CD4-positive, alpha-beta memory T cell (primary cell): Measurements from ENCODE around the gene GPRC5B. TPM values are rescaled to one million over a fixed set of nuclear protein-coding genes. Genes with fewer than 3 reads are reported as not detected.

ENCODE experiments used
- CTCF ChIA-PET: fragments of 350-600 bp; sonication (Branson Sonifier 250); formaldehyde crosslinking; loops from one replicate; lab custom pipeline; 2021; ENCODE audit warnings: inconsistent platforms; ENCODE audit not compliant: partially characterized antibody; lab: Charles Lee
- POLR2A ChIA-PET: fragments of 350-600 bp; sonication (Branson Sonifier 250); formaldehyde crosslinking; loops from one replicate; lab custom pipeline; 2021; ENCODE audit not compliant: partially characterized antibody; lab: Charles Lee
- DNase-seq, 5 donors: peaks; one replicate each; pipeline versions ENCODE4 v3.0.0 to v3.0.0-alpha.2; 2020 to 2022; ENCODE audit warnings: mixed read lengths in 1 of 5
- H3K27ac ChIP-seq: one replicate; pipeline ENCODE4 v1.7.0; 2013; ENCODE audit warnings: low read depth, low read length
- H3K27me3 ChIP-seq: 2 replicates; pipeline ENCODE4 v1.7.0; 2013; ENCODE audit warnings: mild to moderate bottlenecking, low read length, moderate library complexity; ENCODE audit not compliant: insufficient read depth
- H3K36me3 ChIP-seq: 2 replicates; pipeline ENCODE4 v1.7.0; 2013; ENCODE audit warnings: mild to moderate bottlenecking, low read length, moderate library complexity; ENCODE audit not compliant: insufficient read depth
- H3K4me1 ChIP-seq: 2 replicates; pipeline ENCODE4 v1.7.0; 2013; ENCODE audit warnings: mild to moderate bottlenecking, low read length, moderate library complexity; ENCODE audit not compliant: insufficient read depth
- H3K4me3 ChIP-seq, 2 donors: one replicate each; pipeline ENCODE4 v1.7.0; 2013; ENCODE audit warnings: low read length in 2 of 2, mild to moderate bottlenecking in 1 of 2
- H3K9me3 ChIP-seq, 2 donors: one replicate each; pipeline ENCODE4 v1.7.0; 2013; ENCODE audit warnings: low read length in 2 of 2, control low read depth in 1 of 2; ENCODE audit not compliant: control insufficient read depth in 1 of 2
- H3K27ac Mint-ChIP-seq, 7 donors: one replicate each; pipeline ENCODE4 v1.8.0; 2020 to 2021; ENCODE audit warnings: mixed read lengths in 7 of 7, mild to moderate bottlenecking in 6 of 7, inconsistent platforms in 3 of 7, moderate library complexity in 3 of 7
- H3K27me3 Mint-ChIP-seq, 2 donors: one replicate each; pipeline ENCODE4 v1.8.0; 2020 to 2021; ENCODE audit warnings: mixed read lengths in 2 of 2
- H3K36me3 Mint-ChIP-seq, 2 donors: one replicate each; pipeline ENCODE4 v1.8.0; 2020 to 2021; ENCODE audit warnings: mixed read lengths in 2 of 2, inconsistent platforms in 1 of 2, mild to moderate bottlenecking in 1 of 2
- H3K4me1 Mint-ChIP-seq, 4 donors: one replicate each; pipeline ENCODE4 v1.8.0; 2020 to 2021; ENCODE audit warnings: mixed read lengths in 4 of 4, mild to moderate bottlenecking in 1 of 4
- H3K4me3 Mint-ChIP-seq, 8 donors: one replicate each; pipeline ENCODE4 v1.8.0; 2020 to 2021; ENCODE audit warnings: mixed read lengths in 8 of 8, mild to moderate bottlenecking in 7 of 8, moderate library complexity in 6 of 8, inconsistent platforms in 3 of 8
- H3K9me3 Mint-ChIP-seq, 8 donors: one replicate each; pipeline ENCODE4 v1.8.0; 2020 to 2021; ENCODE audit warnings: mixed read lengths in 8 of 8, mild to moderate bottlenecking in 5 of 8, inconsistent platforms in 3 of 8, moderate library complexity in 1 of 8
- intact Hi-C: fragments of 100-400 bp; cut with micrococcal nuclease; formaldehyde crosslinking; loops from one replicate; pipeline ENCODE4 v1.15.1; 2023
- polyA plus RNA-seq, 2 donors: library from polyadenylated mRNA; unstranded; fragments of 300-500 nt; fragmentation: Illumina TruSeq; gene quantifications; one replicate each; pipeline ENCODE4 v1.2.3, GENCODE V29; 2021
- total RNA-seq, 2 experiments: library from RNA; stranded (reverse); gene quantifications; one replicate each; pipeline ENCODE4 v1.2.3, GENCODE V29; 2021

GPRC5B gene
- total and polyA plus RNA-seq, 4 experiments from 2014 or later: 1.7 to 2.4 TPM; not detected in 2

DNA sequence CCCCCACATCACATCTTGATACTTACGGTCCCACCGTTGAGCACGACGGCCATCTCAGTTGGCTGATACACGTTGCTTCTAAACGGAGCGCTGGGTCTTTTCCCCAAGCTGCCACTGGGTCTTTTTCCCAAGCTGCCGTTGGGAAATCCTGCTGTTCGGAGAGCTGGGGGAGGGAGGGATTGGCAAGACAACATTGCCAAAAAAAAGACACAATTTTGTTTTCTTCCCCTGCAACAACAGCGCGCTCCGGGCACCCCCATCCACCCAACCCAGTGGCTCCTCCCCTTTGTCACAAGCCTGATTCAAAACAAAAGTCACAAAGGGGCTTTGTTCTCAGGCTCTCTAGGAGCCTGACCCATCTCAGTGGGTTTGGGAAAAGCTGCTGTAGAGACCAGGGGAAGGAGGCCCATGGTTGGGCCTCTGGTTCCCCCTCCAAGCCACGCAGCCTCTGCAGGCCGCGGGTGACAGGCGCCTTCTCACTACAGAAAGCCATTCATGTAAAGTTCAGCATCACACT is 22.8 kb downstream of the GPRC5B start:
- H3K9me3 Mint-ChIP-seq: no peaks in the 10 kb centered on the region
- H3K4me3 Mint-ChIP-seq: no peak overlapping the region
- CTCF ChIA-PET: no interaction called here
- Histone ChIP-seq H3K27ac (no peak overlapping the region), H3K9me3 (no peaks in the 10 kb centered on the region), H3K4me1 (no peaks in the 10 kb centered on the region), H3K36me3 (no peaks in the 10 kb centered on the region), H3K27me3 (no peaks in the 10 kb centered on the region), H3K4me3 (no peak overlapping the region)
- H3K36me3 Mint-ChIP-seq: no peaks in the 10 kb centered on the region
- H3K4me1 Mint-ChIP-seq: no peaks in the 10 kb centered on the region
- H3K27me3 Mint-ChIP-seq: no peaks in the 10 kb centered on the region
- intact Hi-C loops: no loop called here
- POLR2A ChIA-PET: no interaction called here
- H3K27ac Mint-ChIP-seq: no peak overlapping the region
- no peak for DNase-seq

- no peaks in the 10 kb centered on the region for H3K36me3 ChIP-seq
- intact Hi-C loops: no loop called here
- no peaks in the 10 kb centered on the region for H3K4me1 ChIP-seq
- no peaks in the 10 kb centered on the region for H3K9me3 ChIP-seq
- no peak overlapping the region for H3K4me3 ChIP-seq
- Mint-ChIP-seq H3K4me1 (no peaks in the 10 kb centered on the region), H3K27me3 (no peaks in the 10 kb centered on the region), H3K4me3 (no peak overlapping the region), H3K36me3 (no peaks in the 10 kb centered on the region), H3K9me3 (no peaks in the 10 kb centered on the region), H3K27ac (no peak overlapping the region)
- H3K27ac ChIP-seq: no peak overlapping the region
- CTCF ChIA-PET: no interaction called here
- POLR2A ChIA-PET: no interaction called here
- DNase-seq: no peak
- no peaks in the 10 kb centered on the region for H3K27me3 ChIP-seq
These were observed 23.5 kb downstream of the GPRC5B start for GRCh38 chr16:19861133-19861532.

GRCh38 chr16:19860166-19861041 is 24.2 kb downstream of the GPRC5B start:
- no peaks in the 10 kb centered on the region for H3K27me3 ChIP-seq
- ChIA-PET POLR2A (no interaction called here), CTCF (no interaction called here)
- H3K4me1 Mint-ChIP-seq: no peaks in the 10 kb centered on the region
- DNase-seq: no peak
- H3K4me3 Mint-ChIP-seq: no peak overlapping the region
- no peaks in the 10 kb centered on the region for H3K9me3 ChIP-seq
- H3K9me3 Mint-ChIP-seq: no peaks in the 10 kb centered on the region
- H3K4me3 ChIP-seq: no peak overlapping the region
- H3K36me3 ChIP-seq: no peaks in the 10 kb centered on the region
- intact Hi-C loops: no loop called here
- no peaks in the 10 kb centered on the region for H3K4me1 ChIP-seq
- peak overlapping the region in 2 of 7 donors; percentile 27 to 58 for H3K27ac Mint-ChIP-seq
- H3K27me3 Mint-ChIP-seq: peaks cover 0 to 2% of the 10 kb centered on the region in 2 donors
- H3K27ac ChIP-seq: no peak overlapping the region
- H3K36me3 Mint-ChIP-seq: no peaks in the 10 kb centered on the region

DNA sequence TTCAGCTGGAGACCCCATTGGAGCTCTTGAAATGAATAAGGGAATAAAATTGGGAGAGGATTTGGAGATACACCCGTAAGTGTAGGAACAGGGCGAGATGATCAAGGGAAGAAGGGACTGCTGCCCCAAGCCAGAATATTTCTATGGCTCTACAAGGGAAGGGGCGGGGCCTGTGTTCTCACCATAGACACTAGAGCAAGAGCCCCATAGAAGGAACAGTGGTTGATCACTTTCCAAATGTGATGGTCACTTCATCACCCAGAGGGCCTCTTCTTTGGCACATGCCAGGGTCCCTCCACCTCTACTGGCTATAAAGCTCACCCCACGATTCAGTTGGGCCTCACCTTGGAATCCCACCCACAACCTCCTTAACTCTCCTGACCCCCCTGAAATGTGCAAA is 25.0 kb downstream of the GPRC5B start:
- Mint-ChIP-seq H3K4me3 (no peak overlapping the region), H3K27ac (no peak overlapping the region), H3K9me3 (no peaks in the 10 kb centered on the region), H3K27me3 (peaks cover 0 to 3% of the 10 kb centered on the region in 2 donors), H3K4me1 (no peaks in the 10 kb centered on the region), H3K36me3 (no peaks in the 10 kb centered on the region)
- Histone ChIP-seq H3K36me3 (no peaks in the 10 kb centered on the region), H3K27ac (no peak overlapping the region), H3K27me3 (no peaks in the 10 kb centered on the region), H3K9me3 (no peaks in the 10 kb centered on the region), H3K4me1 (no peaks in the 10 kb centered on the region), H3K4me3 (no peak overlapping the region)
- POLR2A ChIA-PET: no interaction called here
- DNase-seq: no peak
- CTCF ChIA-PET: interaction anchor here (0.7 kb wide), 1 partner anchor 48 kb away, joined by 3 read pairs; no protein-coding TSS in a partner anchor
- intact Hi-C loops: no loop called here

DNA sequence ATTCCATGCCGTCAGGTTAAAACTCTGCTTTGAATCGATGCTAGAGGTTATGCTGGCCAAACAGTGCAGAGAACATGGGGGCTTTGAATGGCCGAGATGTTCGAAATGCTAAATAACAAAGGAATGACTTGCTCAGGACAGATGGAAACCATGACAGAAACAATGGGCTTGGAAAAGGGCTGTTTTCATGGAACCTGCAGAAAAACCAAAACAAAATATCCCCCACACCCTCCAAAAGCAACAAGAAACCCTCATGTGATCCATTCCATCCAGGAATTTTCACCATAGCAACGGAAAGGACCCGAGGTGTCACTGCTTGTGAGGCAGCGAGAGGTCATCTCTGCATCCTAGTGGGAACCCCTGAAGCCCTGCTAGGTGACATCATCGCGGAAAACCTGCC is 25.5 kb downstream of the GPRC5B start:
- Mint-ChIP-seq H3K4me1 (no peaks in the 10 kb centered on the region), H3K9me3 (no peaks in the 10 kb centered on the region), H3K4me3 (no peak overlapping the region), H3K36me3 (no peaks in the 10 kb centered on the region), H3K27me3 (peaks cover 0 to 5% of the 10 kb centered on the region in 2 donors), H3K27ac (no peak overlapping the region)
- intact Hi-C loops: no loop called here
- ChIA-PET POLR2A (no interaction called here), CTCF (interaction anchor here (0.7 kb wide), 1 partner anchor 49 kb away, joined by 3 read pairs; no protein-coding TSS in a partner anchor)
- H3K4me1 ChIP-seq: no peaks in the 10 kb centered on the region
- no peak overlapping the region for H3K4me3 ChIP-seq
- no peak overlapping the region for H3K27ac ChIP-seq
- H3K27me3 ChIP-seq: no peaks in the 10 kb centered on the region
- H3K9me3 ChIP-seq: no peaks in the 10 kb centered on the region
- no peaks in the 10 kb centered on the region for H3K36me3 ChIP-seq
- DNase-seq: no peak

GRCh38 chr16:19858340-19859018 is 26.2 kb downstream of the GPRC5B start:
- no peak for DNase-seq
- H3K27ac ChIP-seq: no peak overlapping the region
- Mint-ChIP-seq H3K9me3 (no peaks in the 10 kb centered on the region), H3K4me3 (no peak overlapping the region), H3K36me3 (no peaks in the 10 kb centered on the region), H3K27me3 (peaks cover 2 to 5% of the 10 kb centered on the region in 2 donors), H3K4me1 (no peaks in the 10 kb centered on the region), H3K27ac (no peak overlapping the region)
- intact Hi-C loops: no loop called here
- H3K9me3 ChIP-seq: no peaks in the 10 kb centered on the region
- H3K27me3 ChIP-seq: no peaks in the 10 kb centered on the region
- ChIA-PET CTCF (interaction anchor here (0.7 kb wide), 1 partner anchor 49 kb away, joined by 3 read pairs; no protein-coding TSS in a partner anchor), POLR2A (no interaction called here)
- H3K4me3 ChIP-seq: no peak overlapping the region
- no peaks in the 10 kb centered on the region for H3K4me1 ChIP-seq
- no peaks in the 10 kb centered on the region for H3K36me3 ChIP-seq

DNA sequence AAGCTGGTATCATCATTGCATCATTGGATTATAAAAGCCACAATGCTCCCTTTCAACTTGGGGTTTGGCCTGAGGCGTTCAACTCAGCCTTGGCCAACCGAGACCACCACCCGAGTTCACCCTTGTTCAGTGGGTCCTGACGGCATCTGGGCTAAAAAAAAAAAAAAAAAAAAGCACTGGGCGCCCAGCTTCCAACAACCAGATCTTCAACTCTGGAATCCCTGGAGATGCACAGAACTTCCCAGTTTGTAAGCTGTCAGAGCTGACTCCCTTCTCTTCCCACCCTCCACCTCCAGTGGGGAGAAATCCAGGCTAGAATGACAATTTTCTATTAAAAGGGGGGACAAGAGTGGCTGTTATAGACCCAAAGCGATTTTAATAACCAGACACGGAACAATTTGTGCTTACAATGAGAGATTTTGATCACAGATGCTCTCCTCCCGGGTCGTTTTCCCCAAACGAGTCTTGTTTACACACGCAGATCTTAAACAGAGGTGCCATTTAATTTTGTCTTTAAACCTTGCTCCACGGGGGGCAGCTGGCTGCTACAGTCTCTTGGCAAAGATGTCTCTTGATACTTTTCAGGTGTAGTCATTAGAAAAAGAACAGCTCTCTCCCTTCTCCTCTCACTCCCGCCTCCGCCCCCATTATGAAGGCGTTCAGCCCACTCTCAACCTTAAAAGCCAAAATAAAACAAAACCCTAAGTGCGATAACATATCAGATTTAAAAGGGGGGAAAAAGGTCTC is 26.9 kb downstream of the GPRC5B start:
- H3K36me3 Mint-ChIP-seq: no peaks in the 10 kb centered on the region
- H3K9me3 Mint-ChIP-seq: no peaks in the 10 kb centered on the region
- H3K27me3 Mint-ChIP-seq: peaks cover 2 to 5% of the 10 kb centered on the region in 2 donors
- Histone ChIP-seq H3K36me3 (no peaks in the 10 kb centered on the region), H3K27ac (no peak overlapping the region), H3K27me3 (no peaks in the 10 kb centered on the region), H3K4me3 (no peak overlapping the region), H3K9me3 (no peaks in the 10 kb centered on the region), H3K4me1 (no peaks in the 10 kb centered on the region)
- no peak for DNase-seq
- ChIA-PET POLR2A (no interaction called here), CTCF (no interaction called here)
- H3K4me3 Mint-ChIP-seq: no peak overlapping the region
- intact Hi-C loops: no loop called here
- H3K4me1 Mint-ChIP-seq: no peaks in the 10 kb centered on the region
- no peak overlapping the region for H3K27ac Mint-ChIP-seq
